CMK (cell line): ENCODE results near the gene ZNF579.

Experiments
- DNase-seq: peaks from one replicate; pipeline ENCODE4 v3.0.0-alpha.2; 2010; ENCODE audit warnings: low read depth

Gene ZNF579, protein sequence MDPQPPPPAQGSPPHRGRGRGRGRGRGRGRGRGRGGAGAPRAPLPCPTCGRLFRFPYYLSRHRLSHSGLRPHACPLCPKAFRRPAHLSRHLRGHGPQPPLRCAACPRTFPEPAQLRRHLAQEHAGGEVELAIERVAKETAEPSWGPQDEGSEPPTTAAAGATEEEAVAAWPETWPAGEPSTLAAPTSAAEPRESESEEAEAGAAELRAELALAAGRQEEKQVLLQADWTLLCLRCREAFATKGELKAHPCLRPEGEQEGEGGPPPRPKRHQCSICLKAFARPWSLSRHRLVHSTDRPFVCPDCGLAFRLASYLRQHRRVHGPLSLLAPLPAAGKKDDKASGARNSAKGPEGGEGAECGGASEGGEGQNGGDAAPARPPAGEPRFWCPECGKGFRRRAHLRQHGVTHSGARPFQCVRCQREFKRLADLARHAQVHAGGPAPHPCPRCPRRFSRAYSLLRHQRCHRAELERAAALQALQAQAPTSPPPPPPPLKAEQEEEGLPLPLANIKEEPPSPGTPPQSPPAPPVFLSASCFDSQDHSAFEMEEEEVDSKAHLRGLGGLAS

GRCh38 chr19:55580628-55581144 is at the start of gene ZNF579:
Gene ZNF579 (minus strand): TSS chr19:55580848. CDS start chr19:55579639, 1,209 bp downstream.
- DNase-seq, result peak; percentile 89

GRCh38 chr19:55626350-55626749 is 45.7 kb upstream of the ZNF579 start:
- no peak for DNase-seq

- DNase-seq, result no peak
Measured at GRCh38 chr19:55625004-55625326, 44.3 kb upstream of the ZNF579 start.

- DNase-seq, result peak; percentile 91
Measured at GRCh38 chr19:55624109-55625003, 43.7 kb upstream of the ZNF579 start, which contains the start of gene ZNF784. Gene ZNF784 (minus strand): TSS chr19:55624566. CDS start chr19:55624561, 5 bp downstream.

- DNase-seq, result no peak
Measured at GRCh38 chr19:55623561-55623960, 42.9 kb upstream of the ZNF579 start.

DNA sequence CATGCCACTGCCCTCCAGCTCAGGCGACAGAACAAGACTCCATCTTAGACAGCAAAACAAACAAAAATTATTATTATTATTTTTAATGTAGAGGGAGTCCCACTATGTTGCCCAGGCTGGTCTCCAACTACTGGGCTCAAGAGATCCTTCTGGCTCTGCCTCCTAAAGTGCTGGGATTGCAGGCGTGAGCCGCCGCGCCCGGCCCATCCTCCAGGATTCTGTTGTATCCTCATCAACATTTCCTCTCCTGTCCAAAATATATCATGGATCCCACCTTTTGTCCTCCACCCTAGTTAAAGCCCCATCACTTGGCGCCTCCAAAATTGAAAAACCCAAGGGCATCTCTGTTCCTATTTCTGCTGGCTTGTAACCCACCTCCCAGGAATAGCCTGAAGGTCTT is 42.5 kb upstream of the ZNF579 start:
- DNase-seq, result no peak

DNA sequence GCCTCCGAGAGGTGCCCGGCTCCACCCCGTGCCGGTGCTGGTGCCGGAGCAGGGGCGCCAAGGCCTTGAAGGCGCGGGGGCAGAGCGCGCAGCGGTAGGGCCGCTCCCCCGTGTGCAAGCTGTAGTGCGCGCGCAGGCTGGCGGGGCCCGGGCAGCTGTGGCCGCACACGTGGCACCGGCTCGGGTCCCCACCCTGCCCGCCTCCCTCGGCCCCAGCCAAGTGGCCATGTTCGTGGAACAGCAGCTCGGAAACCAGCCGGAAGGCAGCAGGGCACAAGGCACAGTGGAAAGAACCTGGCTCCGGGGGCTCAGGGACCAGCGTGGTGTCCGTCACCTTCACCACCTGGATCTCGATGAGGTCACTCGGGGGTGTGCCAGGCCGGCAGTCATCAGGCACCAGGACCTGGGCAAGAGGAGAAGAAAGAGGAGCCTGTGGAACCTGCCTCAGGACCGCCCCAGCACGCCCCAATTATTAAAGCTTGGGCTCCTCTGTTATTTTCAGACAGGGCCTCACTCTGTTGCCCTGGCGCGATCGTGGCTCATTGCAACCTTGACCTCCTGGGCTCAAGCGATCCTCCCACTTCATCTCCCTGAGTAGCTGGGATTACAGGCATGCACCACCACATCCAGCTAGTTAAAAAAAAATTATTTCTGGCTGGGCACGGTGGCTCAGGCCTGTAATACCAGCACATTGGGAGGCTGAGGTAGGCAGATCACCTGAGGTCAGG is 41.8 kb upstream of the ZNF579 start:
- DNase-seq, result no peak

- no peak for DNase-seq
Measured at GRCh38 chr19:55621673-55622231, 41.1 kb upstream of the ZNF579 start.

DNA sequence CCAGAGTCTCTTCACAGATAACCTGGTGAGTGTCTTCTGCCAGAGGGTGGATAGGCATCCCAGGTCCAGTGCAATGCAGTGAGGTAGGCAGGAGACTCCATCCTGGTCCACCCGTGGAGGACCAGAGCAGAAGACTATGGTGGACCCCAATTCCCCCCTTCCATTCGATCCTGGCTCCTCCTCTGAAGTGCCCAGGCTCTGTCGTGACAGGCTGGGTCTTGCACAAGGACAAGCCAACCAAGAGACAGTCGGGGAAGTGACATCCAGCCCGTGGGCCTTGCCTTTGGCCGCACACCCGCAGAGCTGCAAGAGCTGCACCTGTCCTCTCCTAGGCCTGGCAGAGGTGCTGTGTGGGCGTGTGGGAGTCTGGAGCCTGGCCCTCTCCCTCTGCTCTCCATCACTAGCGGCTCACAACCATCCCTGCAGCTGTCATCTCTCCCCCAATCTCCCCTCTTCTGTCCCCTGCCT is 40.6 kb upstream of the ZNF579 start:
- DNase-seq, result no peak

GRCh38 chr19:55620410-55621204 is 40.0 kb upstream of the ZNF579 start:
- no peak for DNase-seq

DNA sequence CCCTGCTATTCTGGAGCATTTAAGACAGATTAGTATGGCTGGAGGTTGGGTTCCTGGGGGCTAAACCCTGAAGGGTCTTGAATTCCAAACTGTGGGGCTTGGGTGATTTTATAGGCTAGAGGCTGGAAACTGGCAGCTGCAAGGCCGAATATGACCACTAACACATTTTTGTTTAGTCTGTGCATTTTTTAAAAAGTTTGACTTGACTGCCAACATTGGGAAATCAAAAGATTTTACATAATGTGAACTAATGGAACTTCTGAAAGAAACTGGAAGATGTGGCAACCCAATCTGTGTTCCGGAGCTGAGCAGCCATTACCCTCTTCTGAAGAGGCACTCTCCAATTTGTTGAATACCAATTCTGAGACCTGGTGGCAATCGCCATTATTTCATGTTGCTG is 38.6 kb upstream of the ZNF579 start:
- DNase-seq, result no peak

DNA sequence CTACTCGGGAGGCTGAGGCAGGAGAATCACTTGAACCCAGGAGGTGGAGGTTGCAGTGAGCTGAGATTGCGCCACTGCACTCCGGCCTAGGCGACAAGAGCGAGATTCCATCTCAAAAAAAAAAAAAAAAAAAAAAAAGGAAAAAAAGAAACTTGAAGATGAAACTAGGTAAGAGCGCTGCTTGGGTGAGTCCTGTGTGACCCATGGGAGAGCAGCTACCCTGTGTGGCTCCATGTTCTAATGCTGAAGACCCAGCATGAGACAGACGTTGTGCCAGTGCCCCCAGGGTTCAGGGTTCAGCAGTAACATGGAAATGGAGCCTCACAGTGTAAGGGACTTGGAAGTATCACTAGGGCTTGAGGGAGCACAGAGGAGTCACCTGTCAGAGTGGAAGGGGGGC is 37.8 kb upstream of the ZNF579 start:
- DNase-seq, result no peak

DNA sequence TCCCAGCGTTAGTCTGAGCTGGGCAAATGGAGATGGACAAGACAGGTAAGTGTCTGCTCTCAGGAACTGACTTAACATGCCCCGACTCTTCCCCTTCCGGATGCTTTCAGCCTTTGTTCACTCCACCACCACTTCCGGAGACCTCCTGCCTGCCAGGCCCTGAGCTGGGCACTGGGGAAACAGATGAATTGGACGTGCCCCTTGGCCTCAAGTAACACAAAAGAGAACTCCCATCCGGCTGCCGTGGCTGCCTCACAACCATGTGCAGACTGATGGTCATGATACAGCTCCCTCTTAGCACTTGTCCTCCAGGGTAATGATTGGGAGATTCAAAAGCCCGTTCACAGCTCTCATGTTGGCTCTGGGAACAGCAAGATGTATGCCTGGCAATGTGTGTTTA is 36.8 kb upstream of the ZNF579 start:
- DNase-seq, result no peak

- DNase-seq, result no peak
Measured at GRCh38 chr19:55616395-55616875, 35.8 kb upstream of the ZNF579 start.

- no peak for DNase-seq
Measured at GRCh38 chr19:55615543-55616394, 35.1 kb upstream of the ZNF579 start.

GRCh38 chr19:55614711-55615542 is 34.3 kb upstream of the ZNF579 start:
- no peak for DNase-seq

DNA sequence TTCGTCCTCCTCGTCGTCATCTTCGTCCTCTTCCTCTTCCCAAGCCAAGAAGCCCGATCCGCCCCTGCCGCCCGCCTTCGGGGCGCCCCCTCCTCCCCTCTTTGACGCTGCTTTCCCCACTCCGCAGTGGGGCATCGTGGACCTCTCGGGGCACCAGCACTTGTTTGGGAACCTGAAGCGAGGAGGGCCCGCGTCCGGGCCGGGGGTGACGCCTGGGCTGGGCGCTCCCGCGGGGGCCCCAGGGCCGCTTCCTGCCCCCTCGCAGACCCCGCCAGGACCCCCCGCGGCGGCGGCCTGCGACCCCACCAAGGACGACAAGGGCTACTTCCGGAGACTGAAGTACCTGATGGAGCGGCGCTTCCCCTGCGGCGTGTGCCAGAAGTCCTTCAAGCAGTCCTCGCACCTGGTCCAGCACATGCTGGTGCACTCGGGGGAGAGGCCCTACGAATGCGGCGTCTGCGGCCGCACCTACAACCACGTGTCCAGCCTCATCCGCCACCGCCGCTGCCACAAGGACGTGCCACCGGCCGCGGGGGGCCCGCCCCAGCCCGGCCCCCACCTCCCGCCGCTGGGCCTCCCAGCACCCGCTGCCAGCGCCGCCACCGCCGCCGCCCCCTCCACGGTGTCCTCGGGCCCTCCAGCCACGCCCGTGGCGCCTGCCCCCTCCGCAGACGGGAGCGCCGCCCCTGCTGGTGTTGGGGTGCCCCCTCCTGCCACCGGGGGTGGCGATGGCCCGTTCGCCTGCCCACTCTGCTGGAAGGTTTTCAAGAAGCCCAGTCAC is 33.5 kb upstream of the ZNF579 start:
- DNase-seq, result no peak

GRCh38 chr19:55613396-55613795 is 32.7 kb upstream of the ZNF579 start:
- DNase-seq, result no peak
